ENCODE data around the gene LRCH3. TPM values are rescaled to one million over a fixed set of nuclear protein-coding genes. Genes with fewer than 3 reads are reported as not detected.

Gene LRCH3
- total and polyA plus RNA-seq, 2 experiments from 2014 or later = 22.5 to 38.5 TPM

- H3K4me3 ChIP-seq = no peak overlapping the region
- H3K79me2 ChIP-seq = peaks cover 96% of the 10 kb centered on the region
- H3K36me3 ChIP-seq (replicated peaks; ENCODE audit: insufficient read depth, low read depth) = no peaks in the 10 kb centered on the region
- no peak overlapping the region for H3K4me2 ChIP-seq
- no peak for DNase-seq (ENCODE audit: low spot score)
- 87% methylated on average over 4 of the region's 4 CpGs for WGBS (ENCODE audit: low lambda C conversion rate, missing lambda C conversion rate)
- no peak overlapping the region for H3K27ac ChIP-seq
- H3K4me1 ChIP-seq (ENCODE audit: insufficient read depth) = no peaks in the 10 kb centered on the region
- TF ChIP-seq EZH2phosphoT487 (IDR thresholded peaks at IDR 0.05; ENCODE audit: low read depth, severe bottlenecking, unreplicated experiment) (no peak), EZH2 (IDR thresholded peaks at IDR 0.05; ENCODE audit: borderline replicate concordance) (no peak), CTCF (IDR thresholded peaks at IDR 0.05; ENCODE audit: poor library complexity) (no peak)
- no peaks in the 10 kb centered on the region for H3K27me3 ChIP-seq
- H3K9me3 ChIP-seq (ENCODE audit: low read depth) = no peaks in the 10 kb centered on the region
- no peaks in the 10 kb centered on the region for H3K9me2 ChIP-seq (replicated peaks; ENCODE audit: insufficient read depth)
- no peak overlapping the region for H2AFZ ChIP-seq
- peaks cover 56% of the 10 kb centered on the region for H4K20me1 ChIP-seq (ENCODE audit: insufficient read depth, poor library complexity, severe bottlenecking)
Measured at GRCh38 chr3:197804511-197804910, 13.5 kb downstream of the LRCH3 start.

- Histone ChIP-seq H3K9me2 (replicated peaks; ENCODE audit: insufficient read depth) (no peaks in the 10 kb centered on the region), H2AFZ (no peak overlapping the region), H3K9me3 (ENCODE audit: low read depth) (no peaks in the 10 kb centered on the region), H3K4me1 (ENCODE audit: insufficient read depth) (no peaks in the 10 kb centered on the region), H3K36me3 (replicated peaks; ENCODE audit: insufficient read depth, low read depth) (no peaks in the 10 kb centered on the region), H4K20me1 (ENCODE audit: insufficient read depth, poor library complexity, severe bottlenecking) (peaks cover 46% of the 10 kb centered on the region), H3K4me2 (no peak overlapping the region), H3K4me3 (no peak overlapping the region), H3K27me3 (no peaks in the 10 kb centered on the region), H3K27ac (peak overlapping the region; percentile 4), H3K79me2 (peaks cover 96% of the 10 kb centered on the region)
- TF ChIP-seq EZH2 (IDR thresholded peaks at IDR 0.05; ENCODE audit: borderline replicate concordance) = no peak
- no peak for TF ChIP-seq EZH2phosphoT487 (IDR thresholded peaks at IDR 0.05; ENCODE audit: low read depth, severe bottlenecking, unreplicated experiment)
- TF ChIP-seq CTCF (IDR thresholded peaks at IDR 0.05; ENCODE audit: poor library complexity) = no peak
- DNase-seq (ENCODE audit: low spot score) = no peak
- 75% methylated on average over 4 of the region's 4 CpGs for WGBS (ENCODE audit: low lambda C conversion rate, missing lambda C conversion rate)
Measured at GRCh38 chr3:197807969-197808587, 17.0 kb downstream of the LRCH3 start.

GRCh38 chr3:197809356-197810020, 18.4 kb downstream of the LRCH3 start:
- Histone ChIP-seq H3K4me2 (no peak overlapping the region), H2AFZ (no peak overlapping the region), H3K79me2 (peaks cover 94% of the 10 kb centered on the region), H3K9me2 (replicated peaks; ENCODE audit: insufficient read depth) (no peaks in the 10 kb centered on the region), H3K9me3 (ENCODE audit: low read depth) (no peaks in the 10 kb centered on the region), H3K27me3 (no peaks in the 10 kb centered on the region), H4K20me1 (ENCODE audit: insufficient read depth, poor library complexity, severe bottlenecking) (peaks cover 32% of the 10 kb centered on the region), H3K27ac (no peak overlapping the region), H3K4me1 (ENCODE audit: insufficient read depth) (no peaks in the 10 kb centered on the region), H3K4me3 (no peak overlapping the region), H3K36me3 (replicated peaks; ENCODE audit: insufficient read depth, low read depth) (no peaks in the 10 kb centered on the region)
- TF ChIP-seq CTCF (IDR thresholded peaks at IDR 0.05; ENCODE audit: poor library complexity) (no peak), EZH2phosphoT487 (IDR thresholded peaks at IDR 0.05; ENCODE audit: low read depth, severe bottlenecking, unreplicated experiment) (no peak), EZH2 (IDR thresholded peaks at IDR 0.05; ENCODE audit: borderline replicate concordance) (no peak)
- WGBS (ENCODE audit: low lambda C conversion rate, missing lambda C conversion rate) = 65% methylated on average over 2 of the region's 2 CpGs
- peak; percentile 12 for DNase-seq (ENCODE audit: low spot score)

Measured in hepatocyte (in vitro differentiated cells).